Measurements from ENCODE around the gene ING4. TPM values are rescaled to one million over a fixed set of nuclear protein-coding genes. Genes with fewer than 3 reads are reported as not detected.

Gene ING4
- total RNA-seq, 1 experiment from 2014 or later: 23.0 TPM

- H3K27ac Mint-ChIP-seq: no peak overlapping the region; the same call in 1 of the 2 replicates
- H3K27me3 Mint-ChIP-seq (ENCODE audit: low read depth): peaks cover 24% of the 10 kb centered on the region
- CTCF ChIA-PET: interaction anchor here (1.1 to 3.4 kb wide), 3 partner anchors 9 to 127 kb away, joined by 3 to 15 read pairs (median 3); partner anchors contain the start of gene PTMS
Observed at GRCh38 chr12:6639151-6639801, 23.6 kb downstream of the ING4 start.

DNA sequence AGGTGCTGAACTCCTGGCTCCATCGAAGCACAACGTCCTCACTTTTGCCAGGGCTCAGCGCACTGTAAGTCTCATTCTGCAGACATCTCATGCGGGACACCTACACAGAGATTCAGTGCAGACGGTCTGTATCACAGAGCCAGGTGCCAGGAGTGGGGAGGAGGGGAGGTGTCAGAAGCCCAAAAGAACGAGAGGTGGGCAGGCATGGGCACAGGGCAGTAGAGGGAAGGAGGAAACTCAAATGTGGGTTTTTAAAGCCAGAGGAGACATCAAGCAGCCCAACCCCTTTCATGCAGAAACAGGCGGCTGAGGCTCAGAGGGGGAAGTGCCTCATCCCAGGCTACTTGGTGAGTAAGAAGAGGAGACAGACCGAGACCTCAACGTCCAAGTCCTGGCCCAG, 24.6 kb downstream of the ING4 start:
- Mint-ChIP-seq H3K9me3 (no peaks in the 10 kb centered on the region), H3K4me3 (no peak overlapping the region), H3K36me3 (no peaks in the 10 kb centered on the region), H3K27ac (0 out of 2 replicates have a peak overlapping the region, but pooled peaks have one; percentile 3), H3K27me3 (ENCODE audit: low read depth) (peaks cover 24% of the 10 kb centered on the region), H3K4me1 (peaks cover 13% of the 10 kb centered on the region)
- DNase-seq (ENCODE audit: low spot score) (no peak), ATAC-seq (no peak)
- ChIA-PET POLR2A (no interaction called here), CTCF (interaction anchor here (3.4 kb wide), 1 partner anchor 18 kb away, joined by 15 read pairs; no protein-coding TSS in a partner anchor)
- TF ChIP-seq FOXP1 (CRISPR knock-in tag; IDR thresholded peaks at IDR 0.05; ENCODE audit: borderline replicate concordance) (no peak), JAZF1 (CRISPR knock-in tag; IDR thresholded peaks at IDR 0.05) (no peak), GTF2I (CRISPR knock-in tag; conservative IDR thresholded peaks at IDR 0.05) (no peak), TCF7 (CRISPR knock-in tag; IDR thresholded peaks at IDR 0.05; ENCODE audit: low read depth) (no peak), OVOL2 (CRISPR knock-in tag; IDR thresholded peaks at IDR 0.05; ENCODE audit: borderline replicate concordance) (no peak), ESRRA (CRISPR knock-in tag; IDR thresholded peaks at IDR 0.05; ENCODE audit: borderline replicate concordance) (no peak), NR3C1 (CRISPR knock-in tag; conservative IDR thresholded peaks at IDR 0.05; ENCODE audit: low read depth) (no peak), KAT7 (CRISPR knock-in tag; IDR thresholded peaks at IDR 0.05; ENCODE audit: borderline replicate concordance) (no peak), ELF4 (CRISPR knock-in tag; IDR thresholded peaks at IDR 0.05; ENCODE audit: low read depth) (no peak), ZBTB21 (CRISPR knock-in tag; IDR thresholded peaks at IDR 0.05; ENCODE audit: borderline replicate concordance) (no peak), SMAD4 (CRISPR knock-in tag; IDR thresholded peaks at IDR 0.05) (no peak)
- TF ChIP-seq, protein P1, sequence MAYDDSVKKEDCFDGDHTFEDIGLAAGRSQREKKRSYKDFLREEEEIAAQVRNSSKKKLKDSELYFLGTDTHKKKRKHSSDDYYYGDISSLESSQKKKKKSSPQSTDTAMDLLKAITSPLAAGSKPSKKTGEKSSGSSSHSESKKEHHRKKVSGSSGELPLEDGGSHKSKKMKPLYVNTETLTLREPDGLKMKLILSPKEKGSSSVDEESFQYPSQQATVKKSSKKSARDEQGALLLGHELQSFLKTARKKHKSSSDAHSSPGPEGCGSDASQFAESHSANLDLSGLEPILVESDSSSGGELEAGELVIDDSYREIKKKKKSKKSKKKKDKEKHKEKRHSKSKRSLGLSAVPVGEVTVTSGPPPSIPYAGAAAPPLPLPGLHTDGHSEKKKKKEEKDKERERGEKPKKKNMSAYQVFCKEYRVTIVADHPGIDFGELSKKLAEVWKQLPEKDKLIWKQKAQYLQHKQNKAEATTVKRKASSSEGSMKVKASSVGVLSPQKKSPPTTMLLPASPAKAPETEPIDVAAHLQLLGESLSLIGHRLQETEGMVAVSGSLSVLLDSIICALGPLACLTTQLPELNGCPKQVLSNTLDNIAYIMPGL (CRISPR knock-in tag; IDR thresholded peaks at IDR 0.05): no peak
- TF ChIP-seq, protein P2, sequence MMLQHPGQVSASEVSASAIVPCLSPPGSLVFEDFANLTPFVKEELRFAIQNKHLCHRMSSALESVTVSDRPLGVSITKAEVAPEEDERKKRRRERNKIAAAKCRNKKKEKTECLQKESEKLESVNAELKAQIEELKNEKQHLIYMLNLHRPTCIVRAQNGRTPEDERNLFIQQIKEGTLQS (CRISPR knock-in tag; conservative IDR thresholded peaks at IDR 0.05): no peak
- TF ChIP-seq, protein P3, sequence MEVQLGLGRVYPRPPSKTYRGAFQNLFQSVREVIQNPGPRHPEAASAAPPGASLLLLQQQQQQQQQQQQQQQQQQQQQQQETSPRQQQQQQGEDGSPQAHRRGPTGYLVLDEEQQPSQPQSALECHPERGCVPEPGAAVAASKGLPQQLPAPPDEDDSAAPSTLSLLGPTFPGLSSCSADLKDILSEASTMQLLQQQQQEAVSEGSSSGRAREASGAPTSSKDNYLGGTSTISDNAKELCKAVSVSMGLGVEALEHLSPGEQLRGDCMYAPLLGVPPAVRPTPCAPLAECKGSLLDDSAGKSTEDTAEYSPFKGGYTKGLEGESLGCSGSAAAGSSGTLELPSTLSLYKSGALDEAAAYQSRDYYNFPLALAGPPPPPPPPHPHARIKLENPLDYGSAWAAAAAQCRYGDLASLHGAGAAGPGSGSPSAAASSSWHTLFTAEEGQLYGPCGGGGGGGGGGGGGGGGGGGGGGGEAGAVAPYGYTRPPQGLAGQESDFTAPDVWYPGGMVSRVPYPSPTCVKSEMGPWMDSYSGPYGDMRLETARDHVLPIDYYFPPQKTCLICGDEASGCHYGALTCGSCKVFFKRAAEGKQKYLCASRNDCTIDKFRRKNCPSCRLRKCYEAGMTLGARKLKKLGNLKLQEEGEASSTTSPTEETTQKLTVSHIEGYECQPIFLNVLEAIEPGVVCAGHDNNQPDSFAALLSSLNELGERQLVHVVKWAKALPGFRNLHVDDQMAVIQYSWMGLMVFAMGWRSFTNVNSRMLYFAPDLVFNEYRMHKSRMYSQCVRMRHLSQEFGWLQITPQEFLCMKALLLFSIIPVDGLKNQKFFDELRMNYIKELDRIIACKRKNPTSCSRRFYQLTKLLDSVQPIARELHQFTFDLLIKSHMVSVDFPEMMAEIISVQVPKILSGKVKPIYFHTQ (CRISPR knock-in tag; IDR thresholded peaks at IDR 0.05): no peak

More at GRCh38 chr12:6639151-6639801, 23.6 kb downstream of the ING4 start:
- Mint-ChIP-seq H3K4me3 (no peak overlapping the region), H3K4me1 (peaks cover 13% of the 10 kb centered on the region), H3K9me3 (no peaks in the 10 kb centered on the region), H3K36me3 (no peaks in the 10 kb centered on the region)
- POLR2A ChIA-PET: no interaction called here
- DNase-seq (ENCODE audit: low spot score) (no peak), ATAC-seq (no peak)
- TF ChIP-seq, protein P4, sequence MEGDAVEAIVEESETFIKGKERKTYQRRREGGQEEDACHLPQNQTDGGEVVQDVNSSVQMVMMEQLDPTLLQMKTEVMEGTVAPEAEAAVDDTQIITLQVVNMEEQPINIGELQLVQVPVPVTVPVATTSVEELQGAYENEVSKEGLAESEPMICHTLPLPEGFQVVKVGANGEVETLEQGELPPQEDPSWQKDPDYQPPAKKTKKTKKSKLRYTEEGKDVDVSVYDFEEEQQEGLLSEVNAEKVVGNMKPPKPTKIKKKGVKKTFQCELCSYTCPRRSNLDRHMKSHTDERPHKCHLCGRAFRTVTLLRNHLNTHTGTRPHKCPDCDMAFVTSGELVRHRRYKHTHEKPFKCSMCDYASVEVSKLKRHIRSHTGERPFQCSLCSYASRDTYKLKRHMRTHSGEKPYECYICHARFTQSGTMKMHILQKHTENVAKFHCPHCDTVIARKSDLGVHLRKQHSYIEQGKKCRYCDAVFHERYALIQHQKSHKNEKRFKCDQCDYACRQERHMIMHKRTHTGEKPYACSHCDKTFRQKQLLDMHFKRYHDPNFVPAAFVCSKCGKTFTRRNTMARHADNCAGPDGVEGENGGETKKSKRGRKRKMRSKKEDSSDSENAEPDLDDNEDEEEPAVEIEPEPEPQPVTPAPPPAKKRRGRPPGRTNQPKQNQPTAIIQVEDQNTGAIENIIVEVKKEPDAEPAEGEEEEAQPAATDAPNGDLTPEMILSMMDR (IDR thresholded peaks at IDR 0.05): no peak
- TF ChIP-seq NFATC4 (CRISPR knock-in tag; IDR thresholded peaks at IDR 0.05) (no peak), ZNF425 (CRISPR knock-in tag; conservative IDR thresholded peaks at IDR 0.05) (no peak), MXD4 (CRISPR knock-in tag; IDR thresholded peaks at IDR 0.05; ENCODE audit: borderline replicate concordance) (no peak), NFE2L1 (CRISPR knock-in tag; IDR thresholded peaks at IDR 0.05) (no peak)
- TF ChIP-seq, protein P5, sequence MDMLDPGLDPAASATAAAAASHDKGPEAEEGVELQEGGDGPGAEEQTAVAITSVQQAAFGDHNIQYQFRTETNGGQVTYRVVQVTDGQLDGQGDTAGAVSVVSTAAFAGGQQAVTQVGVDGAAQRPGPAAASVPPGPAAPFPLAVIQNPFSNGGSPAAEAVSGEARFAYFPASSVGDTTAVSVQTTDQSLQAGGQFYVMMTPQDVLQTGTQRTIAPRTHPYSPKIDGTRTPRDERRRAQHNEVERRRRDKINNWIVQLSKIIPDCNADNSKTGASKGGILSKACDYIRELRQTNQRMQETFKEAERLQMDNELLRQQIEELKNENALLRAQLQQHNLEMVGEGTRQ (CRISPR knock-in tag; IDR thresholded peaks at IDR 0.05): no peak
